Retinal pigment epithelial cell (primary cell): ENCODE data around the gene TMEM198.

ENCODE experiments used
- DNase-seq: peaks from one replicate; pipeline ENCODE4 v3.0.0-alpha.2; 2010; ENCODE audit warnings: low read depth
- H3K4me3 ChIP-seq: 2 replicates; pipeline ENCODE4 v1.5.1; 2011; ENCODE audit warnings: mild to moderate bottlenecking, low read length, control low read depth, moderate library complexity
- CTCF ChIP-seq: conservative IDR thresholded peaks from 2 replicates; pipeline ENCODE4 v1.5.1; 2011; ENCODE audit warnings: low read depth, low read length, control low read depth, inconsistent platforms

TMEM198 gene

DNA sequence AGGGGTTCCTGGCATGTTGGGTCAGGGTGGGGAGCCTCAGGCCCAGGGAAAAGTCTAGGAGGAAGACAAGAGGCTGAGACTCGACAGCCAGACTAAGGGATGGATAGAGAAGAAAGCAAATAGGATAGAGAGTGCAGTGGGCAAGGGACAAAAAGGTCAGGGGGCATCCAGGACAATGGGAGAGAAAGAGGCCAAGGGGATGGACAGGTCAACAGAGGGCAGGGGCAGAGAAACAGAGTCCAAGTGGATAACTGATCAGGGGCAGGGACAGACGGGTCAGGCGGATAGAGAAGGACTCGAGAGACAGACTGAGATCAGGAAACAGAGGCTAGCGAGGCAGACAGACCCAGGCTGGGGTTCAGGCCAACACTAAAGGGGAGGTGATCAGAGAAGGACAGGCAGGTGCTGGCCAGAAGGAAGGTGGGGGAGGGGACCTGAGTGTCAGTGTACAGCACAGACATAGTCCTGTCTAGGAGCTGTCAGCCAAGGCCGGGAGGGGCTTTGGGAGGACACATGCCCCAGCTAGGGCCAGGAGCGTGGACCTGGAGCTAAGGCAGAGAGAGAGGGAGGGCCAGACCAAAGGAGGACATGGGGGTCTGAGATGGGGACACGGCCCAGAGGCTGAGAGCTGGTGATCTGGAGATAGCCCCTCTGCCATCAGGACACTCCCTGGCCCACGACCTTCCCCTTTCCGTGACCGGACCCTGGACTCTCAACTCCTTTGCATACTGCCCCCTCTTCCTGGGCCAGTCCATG lies 17.3 kb upstream of the TMEM198 start:
- H3K4me3 ChIP-seq: no peak overlapping the region
- TF ChIP-seq CTCF: no peak
- no peak for DNase-seq

GRCh38 chr2:219527076-219527394 lies 16.8 kb upstream of the TMEM198 start:
- no peak for DNase-seq
- no peak for TF ChIP-seq CTCF

DNA sequence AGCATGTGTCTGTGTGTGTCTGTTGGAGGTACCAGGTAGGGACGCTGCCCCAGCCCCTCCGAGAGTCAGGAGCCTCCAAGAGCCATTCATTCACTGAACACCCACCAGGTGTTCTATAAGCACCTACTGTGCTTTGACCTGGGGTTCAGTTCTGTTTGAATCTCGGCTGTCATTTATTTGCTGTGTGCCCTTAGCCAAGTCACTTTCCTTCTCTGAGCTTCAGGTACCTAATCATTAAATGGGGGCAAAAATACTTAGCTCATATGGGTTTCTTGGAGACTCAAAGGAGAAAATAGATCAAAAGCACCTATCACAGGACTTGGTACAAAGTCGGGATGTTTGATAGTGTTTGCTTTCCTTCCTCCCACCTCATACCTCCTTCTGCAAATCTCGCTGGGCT lies 16.4 kb upstream of the TMEM198 start:
- no peak for DNase-seq
- TF ChIP-seq CTCF: no peak
- no peak overlapping the region for H3K4me3 ChIP-seq

More at GRCh38 chr2:219527076-219527394, 16.8 kb upstream of the TMEM198 start:
- H3K4me3 ChIP-seq: no peak overlapping the region

- DNase-seq: no peak
- peak overlapping the region; percentile 18 for H3K4me3 ChIP-seq
Observed at GRCh38 chr2:219530048-219530963, 13.5 kb upstream of the TMEM198 start.

GRCh38 chr2:219531639-219532377 lies 12.0 kb upstream of the TMEM198 start:
- H3K4me3 ChIP-seq: no peak overlapping the region
- DNase-seq: no peak
- TF ChIP-seq CTCF: no peak

More at GRCh38 chr2:219530048-219530963, 13.5 kb upstream of the TMEM198 start:
- peak; percentile 94 for TF ChIP-seq CTCF

DNA sequence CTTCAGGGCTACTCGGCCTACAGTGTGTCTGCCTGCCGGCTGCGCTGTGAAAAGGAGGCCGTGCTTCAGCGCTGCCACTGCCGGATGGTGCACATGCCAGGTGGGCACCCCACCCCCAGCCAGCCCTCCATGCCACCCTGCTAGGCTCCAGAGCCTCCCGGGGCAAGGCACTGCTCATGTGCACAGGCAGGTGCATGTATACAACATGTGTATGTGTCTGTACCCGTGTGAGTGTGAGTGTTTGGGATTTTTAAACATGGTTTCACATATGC lies 11.5 kb upstream of the TMEM198 start:
- TF ChIP-seq CTCF: no peak
- no peak overlapping the region for H3K4me3 ChIP-seq
- DNase-seq: no peak
